Thymus (tissue), 11 donors: Measurements from ENCODE around the gene COL4A2. TPM values are rescaled to one million over a fixed set of nuclear protein-coding genes. Genes with fewer than 3 reads are reported as not detected.
"Not testable (repeated sequence)": the region's sequence is repeated elsewhere in the genome, so short reads cannot be mapped to it uniquely, and the experiment has no call there.

Source experiments
- DNase-seq, 9 donors: peaks; one replicate each; pipeline ENCODE4 v3.0.0-alpha.2; 2013; ENCODE audit warnings: low spot score in 9 of 9, low read depth in 6 of 9, missing footprints in 1 of 9
- H3K27ac ChIP-seq, 2 donors: one replicate each; pipeline ENCODE4 v1.5.1; 2013; ENCODE audit warnings: control low read depth in 1 of 2, low read depth in 1 of 2, low read length in 1 of 2, mild to moderate bottlenecking in 1 of 2, moderate library complexity in 1 of 2
- H3K27me3 ChIP-seq, 2 donors: one replicate each; pipeline ENCODE4 v1.5.1; 2013; ENCODE audit warnings: low read length in 1 of 2; ENCODE audit not compliant: control insufficient read depth in 2 of 2, insufficient read depth in 1 of 2
- H3K36me3 ChIP-seq, 2 donors: one replicate each; pipeline ENCODE4 v1.5.1; 2013; ENCODE audit warnings: low read length in 1 of 2, mild to moderate bottlenecking in 1 of 2, moderate library complexity in 1 of 2; ENCODE audit not compliant: control insufficient read depth in 2 of 2, insufficient read depth in 2 of 2
- H3K4me1 ChIP-seq, 2 donors: one replicate each; pipeline ENCODE4 v1.5.1; 2013; ENCODE audit warnings: low read length in 2 of 2; ENCODE audit not compliant: control insufficient read depth in 2 of 2, insufficient read depth in 2 of 2
- H3K4me3 ChIP-seq, 2 donors: one replicate each; pipeline ENCODE4 v1.5.1; 2013; ENCODE audit warnings: low read length in 2 of 2, control low read depth in 1 of 2, mild to moderate bottlenecking in 1 of 2
- H3K9me3 ChIP-seq, 2 donors: one replicate each; pipeline ENCODE4 v1.5.1; 2013; ENCODE audit warnings: low read length in 1 of 2, mild to moderate bottlenecking in 1 of 2; ENCODE audit not compliant: control insufficient read depth in 2 of 2, insufficient read depth in 1 of 2
- WGBS: extraction: QIAGEN DNeasy Blood & Tissue Kit; methylation state at CpG from one replicate; pipeline ENCODE4 v1.1.7; 2013; 5-methylcytosine and 5-hydroxymethylcytosine counted together
- polyA plus RNA-seq: library from polyadenylated mRNA; stranded (reverse); fragments of 200-250 nt; gene quantifications from one replicate; pipeline ENCODE4 v1.2.3, GENCODE V29; 2013
- total RNA-seq: library from RNA; stranded (reverse); fragments of 120-200 nt; gene quantifications from one replicate; pipeline ENCODE4 v1.2.4, GENCODE V29; 2013
- donor health status: healthy.

Gene COL4A2
- total and polyA plus RNA-seq, 2 donors = 47.2 to 63.1 TPM

DNA sequence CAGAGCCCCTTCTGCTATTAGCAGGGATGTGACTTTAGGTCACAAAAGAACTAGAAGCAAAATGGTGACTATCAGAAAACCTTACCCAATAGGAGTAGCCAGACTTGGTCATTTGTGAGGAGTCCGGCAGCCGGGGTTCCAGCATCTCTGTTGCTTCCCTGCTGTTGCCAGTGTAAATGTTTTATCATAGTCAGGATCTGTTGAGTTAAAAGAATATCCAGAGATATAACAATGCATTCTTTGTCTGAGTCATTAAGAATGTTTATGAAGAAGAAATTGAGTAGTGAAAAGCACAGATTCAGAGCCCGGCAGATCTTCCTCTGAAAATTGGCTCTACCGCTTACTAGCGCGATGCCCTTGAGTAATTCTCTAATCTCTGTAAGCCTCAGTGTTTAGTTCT is 84.2 kb downstream of the COL4A2 start:
- WGBS = 98% methylated on average over 6 of the region's 6 CpGs
- no peak for DNase-seq
- no peak overlapping the region for H3K4me3 ChIP-seq
- H3K9me3 ChIP-seq = no peaks in the 10 kb centered on the region
- H3K27ac ChIP-seq = no peak overlapping the region
- H3K36me3 ChIP-seq = no peaks in the 10 kb centered on the region
- H3K4me1 ChIP-seq = peaks cover 0 to 17% of the 10 kb centered on the region in 2 donors
- H3K27me3 ChIP-seq = peaks cover 0 to 23% of the 10 kb centered on the region in 2 donors

GRCh38 chr13:110392510-110393240 is 85.6 kb downstream of the COL4A2 start:
- Histone ChIP-seq H3K36me3 (no peaks in the 10 kb centered on the region), H3K9me3 (no peaks in the 10 kb centered on the region), H3K27me3 (peaks cover 0 to 20% of the 10 kb centered on the region in 2 donors), H3K4me1 (peaks cover 0 to 11% of the 10 kb centered on the region in 2 donors), H3K4me3 (no peak overlapping the region), H3K27ac (no peak overlapping the region)
- DNase-seq = no peak
- WGBS = 8% methylated on average over 7 of the region's 7 CpGs

- Histone ChIP-seq H3K4me3 (no peak overlapping the region), H3K9me3 (no peaks in the 10 kb centered on the region), H3K27me3 (peaks cover 0 to 13% of the 10 kb centered on the region in 2 donors), H3K4me1 (peaks cover 0 to 2% of the 10 kb centered on the region in 2 donors), H3K27ac (no peak overlapping the region), H3K36me3 (no peaks in the 10 kb centered on the region)
- WGBS = 96% methylated on average over 4 of the region's 4 CpGs
- no peak for DNase-seq
Measured at GRCh38 chr13:110393761-110394160, 86.7 kb downstream of the COL4A2 start.

DNA sequence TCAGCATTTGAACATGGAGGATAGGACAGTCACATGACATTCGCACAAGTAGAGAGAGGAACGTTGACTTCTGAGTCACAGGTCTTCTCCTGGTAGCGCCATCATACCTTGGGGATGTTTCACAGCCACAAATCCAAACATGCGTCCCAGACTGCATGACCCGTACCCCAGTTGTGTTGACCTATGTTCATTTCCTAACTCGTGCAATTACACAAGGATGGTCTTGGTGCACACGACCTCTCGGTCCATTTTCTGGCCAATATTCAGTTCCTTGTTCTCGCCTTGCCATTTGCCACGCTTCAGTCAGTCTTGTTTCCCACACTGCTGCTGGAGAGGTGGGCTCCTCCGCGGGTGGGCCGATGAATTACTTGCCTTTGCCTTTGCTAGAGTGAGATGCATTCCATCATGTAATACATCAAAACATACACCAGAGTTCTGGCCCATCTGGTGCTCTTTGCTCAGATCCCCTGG is 87.3 kb downstream of the COL4A2 start:
- no peak overlapping the region for H3K4me3 ChIP-seq
- no peaks in the 10 kb centered on the region for H3K36me3 ChIP-seq
- H3K27ac ChIP-seq = no peak overlapping the region
- no peaks in the 10 kb centered on the region for H3K9me3 ChIP-seq
- peaks cover 0 to 13% of the 10 kb centered on the region in 2 donors for H3K27me3 ChIP-seq
- H3K4me1 ChIP-seq = no peaks in the 10 kb centered on the region
- DNase-seq = no peak
- 96% methylated on average over 13 of the region's 13 CpGs for WGBS

GRCh38 chr13:110395616-110396015 is 88.5 kb downstream of the COL4A2 start:
- H3K27me3 ChIP-seq = peaks cover 0 to 10% of the 10 kb centered on the region in 2 donors
- H3K4me1 ChIP-seq, DNase-seq, H3K27ac ChIP-seq, H3K9me3 ChIP-seq, H3K36me3 ChIP-seq, H3K4me3 ChIP-seq: not testable (repeated sequence)
- WGBS = 98% methylated on average over 14 of the region's 14 CpGs

- WGBS = 70% methylated on average over 6 of the region's 6 CpGs
- H3K9me3 ChIP-seq = no peaks in the 10 kb centered on the region
- peaks cover 0 to 10% of the 10 kb centered on the region in 2 donors for H3K27me3 ChIP-seq
- H3K36me3 ChIP-seq = no peaks in the 10 kb centered on the region
- no peak for DNase-seq
- no peak overlapping the region for H3K27ac ChIP-seq
- no peaks in the 10 kb centered on the region for H3K4me1 ChIP-seq
- H3K4me3 ChIP-seq = no peak overlapping the region
Measured at GRCh38 chr13:110396476-110396875, 89.4 kb downstream of the COL4A2 start.

- H3K27me3 ChIP-seq = peaks cover 0 to 10% of the 10 kb centered on the region in 2 donors
- no peaks in the 10 kb centered on the region for H3K9me3 ChIP-seq
- no peaks in the 10 kb centered on the region for H3K4me1 ChIP-seq
- WGBS = 88% methylated on average over 11 of the region's 11 CpGs
- no peak for DNase-seq
- no peaks in the 10 kb centered on the region for H3K36me3 ChIP-seq
- H3K4me3 ChIP-seq = no peak overlapping the region
- peak overlapping the region in 1 of 2 donors; percentile 48 for H3K27ac ChIP-seq
Measured at GRCh38 chr13:110396913-110397381, 89.9 kb downstream of the COL4A2 start.

DNA sequence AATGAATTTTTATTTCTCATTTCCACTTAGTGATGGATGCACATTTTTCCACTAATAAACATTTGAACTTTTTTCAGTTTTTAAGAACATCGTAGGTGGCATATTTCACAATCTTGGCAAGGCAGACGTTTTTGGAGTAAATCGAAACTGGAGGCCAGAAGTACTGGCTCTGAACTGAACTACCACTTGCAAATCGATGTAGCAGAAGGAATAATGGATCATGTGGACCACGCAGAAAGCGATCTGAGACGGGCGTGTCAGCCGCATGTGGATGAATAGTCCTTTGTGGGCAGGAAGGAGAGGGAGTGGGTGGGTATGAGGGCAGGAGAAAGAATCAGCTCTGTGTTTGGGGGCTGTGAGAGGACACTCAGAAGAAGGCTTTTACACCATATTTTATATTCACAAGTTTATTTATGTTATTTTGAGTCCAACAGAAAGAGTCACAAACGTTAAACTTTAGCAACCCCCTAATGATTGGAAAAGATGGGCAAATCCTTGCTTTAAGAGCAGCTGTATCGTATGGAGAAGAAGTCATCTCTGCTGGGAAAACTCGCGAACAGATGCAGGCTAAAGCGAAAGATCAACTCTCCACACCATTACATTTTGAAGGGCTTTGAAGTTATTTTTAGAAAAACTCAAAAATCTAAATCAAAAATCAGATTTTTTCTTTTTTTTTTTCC is 90.5 kb downstream of the COL4A2 start:
- Histone ChIP-seq H3K27ac (peak overlapping the region in 1 of 2 donors; percentile 56), H3K9me3 (no peaks in the 10 kb centered on the region), H3K27me3 (peaks cover 0 to 11% of the 10 kb centered on the region in 2 donors), H3K36me3 (no peaks in the 10 kb centered on the region), H3K4me3 (no peak overlapping the region), H3K4me1 (no peaks in the 10 kb centered on the region)
- no peak for DNase-seq
- WGBS = 83% methylated on average over 14 of the region's 14 CpGs
